Vagina (tissue), 2 donors: Measurements from ENCODE around the gene GJB4. TPM values are rescaled to one million over a fixed set of nuclear protein-coding genes. Genes with fewer than 3 reads are reported as not detected.

Experiments
- DNase-seq, 2 donors: peaks; one replicate each; pipeline ENCODE4 v3.0.0-alpha.2; 2017; ENCODE audit errors: extremely low spot score in 2 of 2
- H3K27ac ChIP-seq: fragments of 200-600 bp; sonication (generic); one replicate; pipeline ENCODE4 v1.5.1; 2019
- H3K27me3 ChIP-seq: fragments of 200-600 bp; sonication (generic); one replicate; pipeline ENCODE4 v1.5.1; 2019
- H3K36me3 ChIP-seq, 2 donors: fragments of 200-600 bp; sonication (generic); one replicate each; pipeline ENCODE4 v1.5.1; 2017 to 2019
- H3K4me1 ChIP-seq: fragments of 200-600 bp; sonication (generic); one replicate; pipeline ENCODE4 v1.5.1; 2019
- H3K4me3 ChIP-seq, 2 donors: fragments of 200-600 bp; sonication (generic); 1 replicate in 1 of 2; 2 replicates in 1 of 2; pipeline ENCODE4 v1.5.1; 2016 to 2019
- H3K9me3 ChIP-seq: fragments of 200-600 bp; sonication (generic); one replicate; pipeline ENCODE4 v1.5.1; 2019
- CTCF ChIP-seq, 3 experiments: fragments of 450-650 bp in 2 of 3; fragments of 200-600 bp in 1 of 3; sonication (generic) in 1 of 3; IDR thresholded peaks; one replicate each; pipeline ENCODE4 v1.5.1; 2017 to 2019; ENCODE audit warnings: antibody characterized with exemption in 3 of 3, mild to moderate bottlenecking in 2 of 3, moderate library complexity in 2 of 3
- POLR2A ChIP-seq, 2 donors: fragments of 450-650 bp; IDR thresholded peaks; one replicate each; pipeline ENCODE4 v1.6.1; 2017; ENCODE audit warnings: antibody characterized with exemption in 2 of 2, mild to moderate bottlenecking in 2 of 2, moderate library complexity in 2 of 2
- POLR2AphosphoS5 ChIP-seq, 2 donors: sonication (generic); formaldehyde crosslinking; IDR thresholded peaks; one replicate each; pipeline ENCODE4 v1.9.0; 2017; ENCODE audit warnings: antibody characterized with exemption in 2 of 2, mild to moderate bottlenecking in 2 of 2, low read depth in 1 of 2; ENCODE audit not compliant: insufficient read depth in 1 of 2
- intact Hi-C: fragments of 100-400 bp; cut with DNase I; formaldehyde crosslinking; loops from one replicate; pipeline ENCODE4 v1.15.1; 2023
- total RNA-seq: library from RNA; depleted of rRNA; stranded (reverse); fragments of >200 nt; gene quantifications from one replicate; pipeline ENCODE4 v1.2.3, GENCODE V29; 2016

GJB4 gene
- total RNA-seq, result 2.0 TPM

GRCh38 chr1:34759503-34760357 lies at the start of gene GJB4:
TSS of gene GJB4 (plus strand) at chr1:34759740. CDS start at chr1:34761255, 1,515 bp downstream.
- no peak for TF ChIP-seq POLR2A (IDR thresholded peaks at IDR 0.05)
- TF ChIP-seq POLR2AphosphoS5 (IDR thresholded peaks at IDR 0.05; ENCODE audit: insufficient read depth in 1 of 2, low read depth in 1 of 2), result no peak
- TF ChIP-seq CTCF (IDR thresholded peaks at IDR 0.05), result no peak
- Histone ChIP-seq H3K36me3 (no peaks in the 10 kb centered on the region), H3K27ac (no peak within 1 kb of the TSS), H3K9me3 (no peaks in the 10 kb centered on the region), H3K27me3 (no peaks in the 10 kb centered on the region), H3K4me1 (peaks cover 22% of the 10 kb centered on the region), H3K4me3 (no peak within 1 kb of the TSS)
- DNase-seq, result no peak
- intact Hi-C loops, result no loop called here

DNA sequence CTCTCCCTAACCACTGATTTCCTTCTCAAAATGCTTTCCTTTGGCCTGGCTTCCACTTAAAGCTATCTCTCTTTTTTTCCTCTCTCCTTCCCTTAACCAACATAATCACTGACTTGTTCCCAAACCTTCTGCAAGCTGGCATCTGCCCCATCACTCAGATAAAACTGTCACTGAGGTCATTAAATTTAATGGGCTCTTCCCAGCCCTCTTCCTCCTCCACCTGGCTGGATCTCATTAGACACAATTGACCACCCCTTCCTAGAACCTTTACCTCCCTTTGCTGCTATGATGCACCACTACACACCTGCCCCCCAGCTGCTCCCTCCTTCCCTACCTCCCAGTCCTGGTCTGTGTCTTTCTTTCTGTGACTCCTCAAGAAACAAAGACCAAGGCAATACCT lies 48.7 kb upstream of the GJB4 start:
- TF ChIP-seq CTCF (IDR thresholded peaks at IDR 0.05) (no peak), POLR2A (IDR thresholded peaks at IDR 0.05) (no peak), POLR2AphosphoS5 (IDR thresholded peaks at IDR 0.05; ENCODE audit: insufficient read depth in 1 of 2, low read depth in 1 of 2) (no peak)
- H3K4me1 ChIP-seq, result no peaks in the 10 kb centered on the region
- no peak overlapping the region for H3K27ac ChIP-seq
- no peaks in the 10 kb centered on the region for H3K27me3 ChIP-seq
- no peaks in the 10 kb centered on the region for H3K9me3 ChIP-seq
- intact Hi-C loops, result loop anchor here (5.0 kb wide), 1 partner anchor 1449 kb away; no protein-coding TSS in a partner anchor
- H3K4me3 ChIP-seq, result no peak overlapping the region
- DNase-seq, result no peak
- no peaks in the 10 kb centered on the region for H3K36me3 ChIP-seq

- Histone ChIP-seq H3K4me1 (no peaks in the 10 kb centered on the region), H3K27ac (no peak overlapping the region), H3K9me3 (no peaks in the 10 kb centered on the region), H3K4me3 (no peak overlapping the region), H3K27me3 (no peaks in the 10 kb centered on the region), H3K36me3 (no peaks in the 10 kb centered on the region)
- intact Hi-C loops, result loop anchor here (5.0 kb wide), 1 partner anchor 1449 kb away; no protein-coding TSS in a partner anchor
- no peak for DNase-seq
- TF ChIP-seq CTCF (IDR thresholded peaks at IDR 0.05), result no peak
- no peak for TF ChIP-seq POLR2A (IDR thresholded peaks at IDR 0.05)
- TF ChIP-seq POLR2AphosphoS5 (IDR thresholded peaks at IDR 0.05; ENCODE audit: insufficient read depth in 1 of 2, low read depth in 1 of 2), result no peak
These were observed 48.1 kb upstream of the GJB4 start for GRCh38 chr1:34711485-34711884.

DNA sequence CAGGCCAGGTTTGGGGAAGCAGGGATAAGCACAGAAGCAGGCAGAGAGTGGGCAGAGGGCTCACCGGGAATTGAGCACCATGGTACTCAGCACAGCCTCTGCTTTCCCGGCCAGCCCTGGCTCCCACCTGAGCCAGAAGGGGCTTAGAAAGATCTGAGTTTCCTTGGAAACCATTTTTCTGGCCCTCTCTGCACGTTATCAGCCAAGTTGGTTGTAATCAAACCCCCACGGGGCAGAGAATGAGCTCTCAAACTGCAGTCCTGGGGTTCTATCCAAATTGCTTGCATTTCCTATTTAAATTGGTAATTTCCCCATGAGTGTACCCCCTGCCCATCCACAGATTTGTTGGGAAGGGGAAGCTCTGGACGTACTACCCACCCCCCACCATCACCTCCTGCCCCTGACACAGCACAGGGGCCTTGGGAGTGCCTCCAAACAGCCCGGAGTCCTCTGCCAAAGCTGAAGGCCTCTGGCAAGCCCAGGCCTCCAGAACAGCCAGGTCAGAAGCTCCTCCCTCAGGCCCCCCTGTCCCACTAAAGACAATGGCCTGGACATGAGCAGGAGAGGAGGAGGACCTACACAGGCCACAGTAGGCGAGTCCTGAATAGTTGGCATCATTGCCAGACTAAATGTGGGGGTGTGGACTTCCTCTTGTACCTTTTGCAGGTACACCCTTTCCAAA lies 47.4 kb upstream of the GJB4 start:
- no peaks in the 10 kb centered on the region for H3K27me3 ChIP-seq
- H3K9me3 ChIP-seq, result no peaks in the 10 kb centered on the region
- TF ChIP-seq CTCF (IDR thresholded peaks at IDR 0.05), result no peak
- no peak for TF ChIP-seq POLR2A (IDR thresholded peaks at IDR 0.05)
- TF ChIP-seq POLR2AphosphoS5 (IDR thresholded peaks at IDR 0.05; ENCODE audit: insufficient read depth in 1 of 2, low read depth in 1 of 2), result no peak
- no peak overlapping the region for H3K27ac ChIP-seq
- H3K4me3 ChIP-seq, result no peak overlapping the region
- H3K4me1 ChIP-seq, result no peaks in the 10 kb centered on the region
- no peak for DNase-seq
- H3K36me3 ChIP-seq, result no peaks in the 10 kb centered on the region
- intact Hi-C loops, result loop anchor here (5.0 kb wide), 1 partner anchor 1450 kb away; no protein-coding TSS in a partner anchor
